ENCODE measurements around the gene ATP6V0C.

Gene ATP6V0C

DNA sequence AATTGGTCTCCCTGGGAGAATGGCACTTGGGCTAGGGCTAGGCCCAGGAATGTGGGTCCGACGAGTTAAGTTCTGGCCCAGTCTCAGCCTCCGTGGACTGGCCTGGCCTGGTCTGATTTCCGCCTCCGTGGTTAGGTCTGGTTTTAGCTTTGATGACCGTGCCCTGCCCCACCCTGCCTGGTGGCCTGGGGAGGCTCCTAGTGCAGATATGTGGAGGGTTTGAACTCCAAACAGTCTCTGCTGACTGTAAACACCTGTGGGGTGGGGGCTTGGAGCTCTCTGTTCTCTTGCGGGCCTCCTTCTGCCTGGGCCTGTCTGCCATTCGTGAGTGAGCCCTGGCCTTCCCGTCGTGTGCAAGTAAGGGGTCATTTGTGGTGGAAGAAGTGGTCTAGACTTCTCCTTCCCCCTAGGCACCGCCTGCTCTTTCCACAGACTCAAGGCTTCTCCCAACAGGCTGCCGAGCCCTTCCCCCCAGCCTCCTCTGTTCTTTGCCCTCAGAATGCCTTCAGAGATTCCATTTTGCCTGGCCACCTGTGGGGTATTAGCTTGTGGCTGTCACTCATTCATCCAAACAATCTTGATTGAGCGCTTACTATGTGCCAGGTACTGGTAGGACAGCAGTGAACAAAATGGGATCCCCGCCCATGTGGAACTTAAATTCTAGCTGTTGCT is 1.6 kb downstream of the ATP6V0C start:
- no peaks in the 10 kb centered on the region for H3K9me3 ChIP-seq (ENCODE audit: control insufficient read depth, insufficient read depth, low read length)
- 0 out of 2 replicates have a peak, but pooled peaks cover 3% of the 10 kb centered on the region for H3K36me3 ChIP-seq (ENCODE audit: control insufficient read depth, insufficient read depth, low read length)
- H3K27me3 ChIP-seq (ENCODE audit: control insufficient read depth, insufficient read depth, low read length), result no peaks in the 10 kb centered on the region
- H3K9ac ChIP-seq (ENCODE audit: low read depth, low read length), result no peak overlapping the region; the same call in 1 of the 2 replicates
- H3K4me3 ChIP-seq (ENCODE audit: low read depth, low read length), result peak overlapping the region; percentile 81
- H3K27ac ChIP-seq (ENCODE audit: low read depth, low read length), result peak overlapping the region; percentile 96
- H3K4me1 ChIP-seq (ENCODE audit: control insufficient read depth, insufficient read depth, low read length), result peaks cover 21% of the 10 kb centered on the region; the same call in 1 of the 2 replicates

DNA sequence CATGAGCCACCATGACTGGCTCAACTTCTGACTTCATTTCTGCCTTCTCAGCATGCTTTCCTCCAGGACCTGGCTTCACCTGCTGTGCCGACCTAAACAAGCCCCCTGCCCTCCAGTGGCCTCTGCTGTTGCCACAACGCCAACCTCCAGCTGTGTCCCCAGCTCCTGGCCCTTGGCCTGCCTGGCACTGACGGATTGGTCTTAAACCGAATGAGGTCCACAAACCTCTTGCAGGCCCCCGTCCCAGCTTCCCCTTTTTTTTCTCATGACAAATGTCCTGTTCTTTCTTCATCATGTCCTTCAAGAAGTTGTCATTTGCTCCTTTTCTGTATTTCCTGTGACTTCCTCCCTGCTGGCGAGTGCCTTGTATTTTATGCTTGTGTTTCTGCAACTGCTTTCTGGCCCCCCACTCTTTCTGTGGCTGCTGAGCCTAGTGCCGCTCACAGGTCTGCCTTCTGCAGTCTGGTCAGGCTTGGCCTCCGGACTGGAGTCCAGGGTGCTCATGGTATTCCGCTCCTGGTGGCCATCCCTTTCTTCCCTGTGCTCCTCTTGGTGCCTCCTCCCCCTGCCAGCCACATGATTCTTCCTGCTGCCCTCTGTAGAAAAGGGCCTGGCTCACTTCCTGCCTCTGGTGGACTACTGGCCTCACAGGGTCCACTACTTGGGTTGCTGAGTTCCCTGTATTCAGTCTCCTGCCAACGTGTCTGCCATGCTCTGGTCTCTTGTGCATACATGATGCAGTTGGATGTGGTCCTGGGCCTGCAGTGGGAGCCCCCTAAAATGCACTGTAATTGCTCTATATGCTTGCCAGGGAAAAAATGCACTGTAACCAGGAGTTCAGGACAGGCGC is 2.9 kb downstream of the ATP6V0C start:
- no peak overlapping the region for H3K27ac ChIP-seq (ENCODE audit: low read depth, low read length)

GRCh38 chr16:2517954-2518605 is 4.3 kb downstream of the ATP6V0C start:
- no peaks in the 10 kb centered on the region for H3K27me3 ChIP-seq (ENCODE audit: control insufficient read depth, insufficient read depth, low read length)
- no peak overlapping the region for H3K4me3 ChIP-seq (ENCODE audit: low read depth, low read length)
- peaks cover 9% of the 10 kb centered on the region for H3K36me3 ChIP-seq (ENCODE audit: control insufficient read depth, insufficient read depth, low read length)
- no peak overlapping the region for H3K27ac ChIP-seq (ENCODE audit: low read depth, low read length)
- H3K9me3 ChIP-seq (ENCODE audit: control insufficient read depth, insufficient read depth, low read length), result no peaks in the 10 kb centered on the region
- H3K9ac ChIP-seq (ENCODE audit: low read depth, low read length), result no peak overlapping the region
- peaks cover 13% of the 10 kb centered on the region; the same call in 1 of the 2 replicates for H3K4me1 ChIP-seq (ENCODE audit: control insufficient read depth, insufficient read depth, low read length)

More for the DNA sequence above, 2.9 kb downstream of the ATP6V0C start:
- H3K9ac ChIP-seq (ENCODE audit: low read depth, low read length), result no peak overlapping the region
- no peak overlapping the region for H3K4me3 ChIP-seq (ENCODE audit: low read depth, low read length)
- H3K4me1 ChIP-seq (ENCODE audit: control insufficient read depth, insufficient read depth, low read length), result peaks cover 21% of the 10 kb centered on the region; the same call in 1 of the 2 replicates
- no peaks in the 10 kb centered on the region for H3K27me3 ChIP-seq (ENCODE audit: control insufficient read depth, insufficient read depth, low read length)
- 0 out of 2 replicates have a peak, but pooled peaks cover 3% of the 10 kb centered on the region for H3K36me3 ChIP-seq (ENCODE audit: control insufficient read depth, insufficient read depth, low read length)
- no peaks in the 10 kb centered on the region for H3K9me3 ChIP-seq (ENCODE audit: control insufficient read depth, insufficient read depth, low read length)

GRCh38 chr16:2518823-2519710 is 5.3 kb downstream of the ATP6V0C start:
- H3K9ac ChIP-seq (ENCODE audit: low read depth, low read length), result no peak overlapping the region
- H3K4me1 ChIP-seq (ENCODE audit: control insufficient read depth, insufficient read depth, low read length), result peaks cover 11% of the 10 kb centered on the region; the same call in 1 of the 2 replicates
- H3K4me3 ChIP-seq (ENCODE audit: low read depth, low read length), result no peak overlapping the region
- no peak overlapping the region for H3K27ac ChIP-seq (ENCODE audit: low read depth, low read length)
- H3K9me3 ChIP-seq (ENCODE audit: control insufficient read depth, insufficient read depth, low read length), result no peaks in the 10 kb centered on the region
- peaks cover 19% of the 10 kb centered on the region for H3K36me3 ChIP-seq (ENCODE audit: control insufficient read depth, insufficient read depth, low read length)
- no peaks in the 10 kb centered on the region for H3K27me3 ChIP-seq (ENCODE audit: control insufficient read depth, insufficient read depth, low read length)

GRCh38 chr16:2519711-2520080 is 5.9 kb downstream of the ATP6V0C start:
- peak overlapping the region; percentile 46; the same call in 1 of the 2 replicates for H3K4me3 ChIP-seq (ENCODE audit: low read depth, low read length)

DNA sequence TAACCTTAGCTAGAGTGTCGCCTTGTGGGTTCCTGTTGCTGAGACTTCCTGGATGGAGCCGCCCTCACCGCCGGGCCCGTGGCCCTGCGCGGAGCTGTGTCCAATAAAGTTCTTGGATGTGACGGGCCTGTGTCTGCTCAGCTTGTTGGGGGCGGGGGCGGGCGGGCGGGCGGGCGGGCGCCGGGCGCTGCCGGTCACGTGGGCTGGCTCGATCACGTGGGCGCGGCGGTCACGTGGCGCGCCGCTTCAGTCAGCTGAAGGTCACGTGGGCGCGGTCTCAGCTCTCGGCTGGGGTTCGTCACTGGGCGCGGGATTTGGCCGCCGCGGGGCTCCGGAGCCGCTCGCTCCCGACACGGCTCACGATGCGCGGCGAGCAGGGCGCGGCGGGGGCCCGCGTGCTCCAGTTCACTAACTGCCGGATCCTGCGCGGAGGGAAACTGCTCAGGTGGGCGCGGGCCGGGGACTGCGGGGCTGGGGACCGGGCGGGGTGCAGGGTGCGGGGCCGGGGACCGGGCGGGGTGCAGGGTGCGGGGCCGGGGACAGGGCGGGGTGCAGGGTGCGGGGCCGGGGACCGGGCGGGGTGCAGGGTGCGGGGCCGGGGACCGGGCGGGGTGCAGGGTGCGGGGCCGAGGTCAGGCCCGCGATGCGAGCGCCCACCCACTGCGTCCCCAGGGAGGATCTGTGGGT is 6.5 kb downstream of the ATP6V0C start, which contains the start of gene AMDHD2:
Gene AMDHD2 (plus strand): TSS at position 275 of the 687 bp plus-strand sequence. CDS start 88 bp downstream, at position 363.
- H3K27ac ChIP-seq (ENCODE audit: low read depth, low read length), result peak within 1 kb of the TSS; percentile 59
- peak within 1 kb of the TSS; percentile 74 for H3K9ac ChIP-seq (ENCODE audit: low read depth, low read length)
- no peaks in the 10 kb centered on the region for H3K9me3 ChIP-seq (ENCODE audit: control insufficient read depth, insufficient read depth, low read length)
- peaks cover 11% of the 10 kb centered on the region; the same call in 1 of the 2 replicates for H3K4me1 ChIP-seq (ENCODE audit: control insufficient read depth, insufficient read depth, low read length)
- peaks cover 30% of the 10 kb centered on the region for H3K36me3 ChIP-seq (ENCODE audit: control insufficient read depth, insufficient read depth, low read length)
- no peaks in the 10 kb centered on the region for H3K27me3 ChIP-seq (ENCODE audit: control insufficient read depth, insufficient read depth, low read length)
- H3K4me3 ChIP-seq (ENCODE audit: low read depth, low read length), result peak within 1 kb of the TSS; percentile 73

More at GRCh38 chr16:2519711-2520080, 5.9 kb downstream of the ATP6V0C start:
- H3K9me3 ChIP-seq (ENCODE audit: control insufficient read depth, insufficient read depth, low read length), result no peaks in the 10 kb centered on the region
- peaks cover 25% of the 10 kb centered on the region for H3K36me3 ChIP-seq (ENCODE audit: control insufficient read depth, insufficient read depth, low read length)
- peak overlapping the region; percentile 51 for H3K27ac ChIP-seq (ENCODE audit: low read depth, low read length)
- H3K4me1 ChIP-seq (ENCODE audit: control insufficient read depth, insufficient read depth, low read length), result peaks cover 11% of the 10 kb centered on the region; the same call in 1 of the 2 replicates
- H3K9ac ChIP-seq (ENCODE audit: low read depth, low read length), result no peak overlapping the region
- no peaks in the 10 kb centered on the region for H3K27me3 ChIP-seq (ENCODE audit: control insufficient read depth, insufficient read depth, low read length)

- Histone ChIP-seq H3K9me3 (ENCODE audit: control insufficient read depth, insufficient read depth, low read length) (no peaks in the 10 kb centered on the region), H3K36me3 (ENCODE audit: control insufficient read depth, insufficient read depth, low read length) (peaks cover 32% of the 10 kb centered on the region), H3K4me1 (ENCODE audit: control insufficient read depth, insufficient read depth, low read length) (peaks cover 6% of the 10 kb centered on the region; the same call in 1 of the 2 replicates), H3K4me3 (ENCODE audit: low read depth, low read length) (peak overlapping the region; percentile 73), H3K27me3 (ENCODE audit: control insufficient read depth, insufficient read depth, low read length) (no peaks in the 10 kb centered on the region), H3K27ac (ENCODE audit: low read depth, low read length) (peak overlapping the region; percentile 47), H3K9ac (ENCODE audit: low read depth, low read length) (peak overlapping the region; percentile 74)
Measured at GRCh38 chr16:2520784-2521531, 7.2 kb downstream of the ATP6V0C start.

DNA sequence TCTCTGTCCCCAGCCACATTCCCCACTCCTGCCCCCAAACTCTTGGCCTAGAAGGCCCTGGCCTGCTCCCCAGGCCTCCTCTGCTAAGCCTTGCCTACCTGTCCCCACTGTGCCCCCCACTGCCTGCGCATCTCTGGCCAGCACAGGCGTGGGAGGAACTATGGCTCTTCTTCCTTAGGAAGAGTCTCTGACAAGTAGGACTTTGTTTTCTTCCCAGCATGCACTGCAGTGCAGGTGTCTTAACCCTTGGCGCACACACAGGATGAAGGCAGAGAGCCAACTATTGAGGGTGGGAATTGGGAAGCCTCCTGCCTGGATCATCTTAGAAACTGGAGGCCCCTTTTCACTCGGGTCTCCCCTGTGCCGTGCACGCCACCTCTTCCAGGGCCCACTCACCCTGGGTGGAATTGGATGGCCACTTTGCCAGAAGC is 10.1 kb downstream of the ATP6V0C start:
- no peak overlapping the region for H3K9ac ChIP-seq (ENCODE audit: low read depth, low read length)
- peaks cover 52% of the 10 kb centered on the region for H3K36me3 ChIP-seq (ENCODE audit: control insufficient read depth, insufficient read depth, low read length)
- no peak overlapping the region for H3K27ac ChIP-seq (ENCODE audit: low read depth, low read length)
- H3K27me3 ChIP-seq (ENCODE audit: control insufficient read depth, insufficient read depth, low read length), result no peaks in the 10 kb centered on the region
- peaks cover 6% of the 10 kb centered on the region; the same call in 1 of the 2 replicates for H3K4me1 ChIP-seq (ENCODE audit: control insufficient read depth, insufficient read depth, low read length)
- no peaks in the 10 kb centered on the region for H3K9me3 ChIP-seq (ENCODE audit: control insufficient read depth, insufficient read depth, low read length)
- H3K4me3 ChIP-seq (ENCODE audit: low read depth, low read length), result no peak overlapping the region

GRCh38 chr16:2524339-2524938 is 10.7 kb downstream of the ATP6V0C start:
- no peak overlapping the region for H3K9ac ChIP-seq (ENCODE audit: low read depth, low read length)
- H3K4me1 ChIP-seq (ENCODE audit: control insufficient read depth, insufficient read depth, low read length), result peaks cover 6% of the 10 kb centered on the region; the same call in 1 of the 2 replicates
- H3K27me3 ChIP-seq (ENCODE audit: control insufficient read depth, insufficient read depth, low read length), result no peaks in the 10 kb centered on the region
- no peak overlapping the region for H3K4me3 ChIP-seq (ENCODE audit: low read depth, low read length)
- H3K27ac ChIP-seq (ENCODE audit: low read depth, low read length), result no peak overlapping the region
- peaks cover 58% of the 10 kb centered on the region for H3K36me3 ChIP-seq (ENCODE audit: control insufficient read depth, insufficient read depth, low read length)
- no peaks in the 10 kb centered on the region for H3K9me3 ChIP-seq (ENCODE audit: control insufficient read depth, insufficient read depth, low read length)

Data from HUES48 (cell line).